Activated CD8-positive, alpha-beta T cell treated with anti-CD3 and anti-CD28 coated beads for 36 hours (primary cell): ENCODE measurements around the gene DSG3. TPM values are rescaled to one million over a fixed set of nuclear protein-coding genes. Genes with fewer than 3 reads are reported as not detected.

ENCODE experiments used
- ATAC-seq: fragments of 200-7000 bp; cut with Tn5 transposase; one replicate; pipeline ENCODE4 v1.10.0; 2021; ENCODE audit warnings: mild to moderate bottlenecking, moderate library complexity
- CTCF ChIA-PET: fragments of 350-600 bp; sonication (Branson Sonifier 250); formaldehyde crosslinking; loops from one replicate; lab custom pipeline; 2021; ENCODE audit warnings: antibody characterized with exemption; lab: Charles Lee
- POLR2A ChIA-PET: fragments of 350-600 bp; sonication (Branson Sonifier 250); formaldehyde crosslinking; loops from one replicate; lab custom pipeline; 2021; ENCODE audit warnings: antibody characterized with exemption; lab: Charles Lee
- DNase-seq: peaks from one replicate; pipeline ENCODE4 v3.0.0-alpha.2; 2020
- H3K27ac Mint-ChIP-seq: one replicate; pipeline ENCODE4 v1.8.0; 2021; ENCODE audit warnings: mild to moderate bottlenecking, mixed read lengths
- H3K27me3 Mint-ChIP-seq: one replicate; pipeline ENCODE4 v1.8.0; 2021; ENCODE audit warnings: mixed read lengths
- H3K36me3 Mint-ChIP-seq: one replicate; pipeline ENCODE4 v1.8.0; 2021; ENCODE audit warnings: low read depth, mixed read lengths
- H3K4me1 Mint-ChIP-seq: one replicate; pipeline ENCODE4 v1.8.0; 2021; ENCODE audit warnings: low read depth, mixed read lengths
- H3K4me3 Mint-ChIP-seq: one replicate; pipeline ENCODE4 v1.8.0; 2021; ENCODE audit warnings: mild to moderate bottlenecking, moderate library complexity, mixed read lengths
- H3K9me3 Mint-ChIP-seq: one replicate; pipeline ENCODE4 v1.8.0; 2021; ENCODE audit warnings: mixed read lengths
- intact Hi-C: fragments of 100-400 bp; cut with micrococcal nuclease; formaldehyde crosslinking; loops from one replicate; pipeline ENCODE4 v1.10.0; 2022
- total RNA-seq, 2 experiments: library from RNA; stranded (reverse); gene quantifications; one replicate each; pipeline ENCODE4 v1.2.3, GENCODE V29; 2021
- TF ChIP-seq, protein P1 (sequence below): fragments of 200-600 bp; IDR thresholded peaks from one replicate; pipeline ENCODE4 v1.8.0; 2022; ENCODE audit warnings: antibody characterized with exemption, mild to moderate bottlenecking

DSG3 gene
- total RNA-seq, 2 experiments from 2014 or later = not detected

DNA sequence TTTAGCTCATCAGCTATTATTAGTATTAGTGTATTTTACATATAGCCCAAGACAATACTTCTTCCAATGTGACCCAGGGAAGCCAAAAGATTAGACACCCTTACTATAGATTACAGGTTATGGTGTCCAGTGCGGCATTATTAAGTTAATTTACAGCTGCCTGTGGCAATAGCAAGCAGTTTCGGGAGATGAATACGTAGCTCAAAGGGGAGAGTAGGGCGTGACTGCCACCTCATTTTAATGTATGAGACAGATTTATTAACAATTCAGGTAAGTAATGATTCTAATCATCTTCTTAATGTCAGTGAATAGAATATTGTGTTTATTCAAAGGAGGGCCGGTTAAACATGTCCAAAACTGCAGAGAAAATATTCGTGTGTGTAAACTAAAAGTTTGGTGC lies 6.8 kb upstream of the DSG3 start:
- POLR2A ChIA-PET = no interaction called here
- no peaks in the 10 kb centered on the region for H3K4me1 Mint-ChIP-seq
- no peaks in the 10 kb centered on the region for H3K36me3 Mint-ChIP-seq
- H3K4me3 Mint-ChIP-seq = no peak overlapping the region
- no peak for DNase-seq
- H3K27ac Mint-ChIP-seq = no peak overlapping the region
- CTCF ChIA-PET = no interaction called here
- ATAC-seq = no peak
- TF ChIP-seq, protein P1, sequence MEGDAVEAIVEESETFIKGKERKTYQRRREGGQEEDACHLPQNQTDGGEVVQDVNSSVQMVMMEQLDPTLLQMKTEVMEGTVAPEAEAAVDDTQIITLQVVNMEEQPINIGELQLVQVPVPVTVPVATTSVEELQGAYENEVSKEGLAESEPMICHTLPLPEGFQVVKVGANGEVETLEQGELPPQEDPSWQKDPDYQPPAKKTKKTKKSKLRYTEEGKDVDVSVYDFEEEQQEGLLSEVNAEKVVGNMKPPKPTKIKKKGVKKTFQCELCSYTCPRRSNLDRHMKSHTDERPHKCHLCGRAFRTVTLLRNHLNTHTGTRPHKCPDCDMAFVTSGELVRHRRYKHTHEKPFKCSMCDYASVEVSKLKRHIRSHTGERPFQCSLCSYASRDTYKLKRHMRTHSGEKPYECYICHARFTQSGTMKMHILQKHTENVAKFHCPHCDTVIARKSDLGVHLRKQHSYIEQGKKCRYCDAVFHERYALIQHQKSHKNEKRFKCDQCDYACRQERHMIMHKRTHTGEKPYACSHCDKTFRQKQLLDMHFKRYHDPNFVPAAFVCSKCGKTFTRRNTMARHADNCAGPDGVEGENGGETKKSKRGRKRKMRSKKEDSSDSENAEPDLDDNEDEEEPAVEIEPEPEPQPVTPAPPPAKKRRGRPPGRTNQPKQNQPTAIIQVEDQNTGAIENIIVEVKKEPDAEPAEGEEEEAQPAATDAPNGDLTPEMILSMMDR = no peak
- peaks cover 2% of the 10 kb centered on the region for H3K9me3 Mint-ChIP-seq
- H3K27me3 Mint-ChIP-seq = peaks cover 1% of the 10 kb centered on the region
- intact Hi-C loops = no loop called here

DNA sequence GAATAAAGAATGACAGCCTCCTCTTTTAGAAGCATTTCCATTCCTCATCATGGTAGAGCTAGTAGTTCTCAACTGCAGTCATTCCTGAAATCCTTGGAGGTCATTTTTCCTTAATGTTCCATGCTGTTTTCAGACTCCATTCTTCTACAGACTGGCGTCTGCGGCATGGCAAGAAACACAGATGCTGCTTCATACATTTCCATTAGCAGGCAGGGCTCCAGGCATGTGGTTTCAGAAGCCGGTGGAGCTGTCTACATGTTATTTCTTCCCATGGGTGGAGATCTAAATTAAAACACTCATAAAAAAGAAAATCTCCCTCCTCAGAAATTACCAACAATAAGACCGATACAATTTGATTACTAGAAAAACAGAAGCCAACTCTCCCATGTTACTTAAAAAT lies 6.0 kb upstream of the DSG3 start:
- intact Hi-C loops = no loop called here
- Mint-ChIP-seq H3K4me3 (no peak overlapping the region), H3K27me3 (peaks cover 1% of the 10 kb centered on the region), H3K27ac (no peak overlapping the region), H3K9me3 (peaks cover 1% of the 10 kb centered on the region), H3K4me1 (no peaks in the 10 kb centered on the region), H3K36me3 (no peaks in the 10 kb centered on the region)
- ChIA-PET CTCF (no interaction called here), POLR2A (no interaction called here)
- ATAC-seq = no peak
- no peak for DNase-seq
- TF ChIP-seq, protein P1 = no peak

DNA sequence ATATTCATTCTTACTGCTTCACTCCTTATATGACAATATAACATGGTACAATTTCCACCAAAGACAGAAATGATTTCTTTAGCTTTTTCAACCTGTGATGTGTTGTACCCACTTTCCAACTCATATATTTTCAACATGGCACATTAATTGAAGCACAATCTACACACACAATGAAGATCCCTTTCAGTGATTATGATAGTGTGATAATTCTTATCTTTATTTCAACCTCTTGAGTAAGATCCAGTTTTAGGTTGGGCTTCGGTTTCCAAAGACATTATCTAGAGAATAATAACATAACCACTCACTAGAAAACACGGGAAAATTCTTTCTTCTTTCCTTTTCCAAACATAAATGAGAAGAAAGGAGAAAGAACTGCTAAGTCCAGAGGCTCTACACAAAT lies 3.4 kb upstream of the DSG3 start:
- no peaks in the 10 kb centered on the region for H3K36me3 Mint-ChIP-seq
- no peaks in the 10 kb centered on the region for H3K4me1 Mint-ChIP-seq
- CTCF ChIA-PET = no interaction called here
- intact Hi-C loops = no loop called here
- peaks cover 1% of the 10 kb centered on the region for H3K27me3 Mint-ChIP-seq
- DNase-seq = no peak
- H3K27ac Mint-ChIP-seq = no peak overlapping the region
- POLR2A ChIA-PET = no interaction called here
- no peak for ATAC-seq
- TF ChIP-seq, protein P1 = no peak
- peaks cover 1% of the 10 kb centered on the region for H3K9me3 Mint-ChIP-seq
- H3K4me3 Mint-ChIP-seq = no peak overlapping the region

DNA sequence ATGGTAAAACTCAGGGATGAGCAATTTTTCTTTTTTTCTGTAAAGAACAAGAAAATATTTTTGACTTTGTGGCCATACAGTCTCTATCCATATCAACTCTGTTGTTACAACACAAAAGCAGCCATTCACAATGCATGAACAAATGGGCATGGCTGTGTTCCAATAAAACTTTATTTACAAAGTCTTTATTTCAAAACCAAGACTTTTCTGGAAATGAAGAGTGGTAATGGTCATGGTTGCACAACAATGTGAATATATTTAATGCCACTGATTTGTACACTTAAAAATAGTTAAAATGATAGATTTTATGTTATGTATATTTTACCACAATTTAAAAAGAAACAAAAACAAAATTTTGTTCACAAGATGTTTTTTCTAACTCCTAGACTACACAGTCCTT lies 1.6 kb upstream of the DSG3 start:
- no peak overlapping the region for H3K4me3 Mint-ChIP-seq
- no peak overlapping the region for H3K27ac Mint-ChIP-seq
- POLR2A ChIA-PET = no interaction called here
- ATAC-seq (no peak), DNase-seq (no peak)
- intact Hi-C loops = no loop called here
- H3K27me3 Mint-ChIP-seq = no peaks in the 10 kb centered on the region
- H3K9me3 Mint-ChIP-seq = no peaks in the 10 kb centered on the region
- H3K4me1 Mint-ChIP-seq = no peaks in the 10 kb centered on the region
- TF ChIP-seq, protein P1 = no peak
- H3K36me3 Mint-ChIP-seq = no peaks in the 10 kb centered on the region
- CTCF ChIA-PET = no interaction called here

DNA sequence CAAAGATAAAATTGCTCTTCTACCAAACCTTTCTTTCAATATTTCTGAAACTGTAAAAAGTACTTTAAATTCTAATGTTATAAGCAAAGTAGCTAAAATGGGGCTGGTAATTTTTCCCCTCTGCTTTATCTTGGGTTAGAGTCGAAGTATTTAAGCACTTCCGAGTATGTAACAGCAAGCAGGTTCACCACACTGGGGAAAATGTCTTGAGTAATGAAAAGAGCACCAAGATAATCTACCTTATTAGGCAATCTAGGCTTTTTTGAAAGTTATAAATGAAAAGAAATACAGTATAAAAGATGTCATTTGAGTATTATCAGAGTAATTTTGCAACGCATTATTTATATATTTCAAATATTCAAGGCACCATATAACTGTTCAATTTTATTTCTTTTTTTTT lies 687 bp upstream of the DSG3 start:
- H3K4me1 Mint-ChIP-seq = no peaks in the 10 kb centered on the region
- intact Hi-C loops = no loop called here

More for the DNA sequence above, 687 bp upstream of the DSG3 start:
- ChIA-PET CTCF (no interaction called here), POLR2A (no interaction called here)
- DNase-seq = no peak
- no peak for ATAC-seq
- Mint-ChIP-seq H3K9me3 (no peaks in the 10 kb centered on the region), H3K27ac (no peak overlapping the region), H3K4me3 (no peak overlapping the region), H3K27me3 (no peaks in the 10 kb centered on the region), H3K36me3 (no peaks in the 10 kb centered on the region)
- TF ChIP-seq, protein P1 = no peak
